ENCODE results near the gene PLD3.

Gene PLD3

DNA sequence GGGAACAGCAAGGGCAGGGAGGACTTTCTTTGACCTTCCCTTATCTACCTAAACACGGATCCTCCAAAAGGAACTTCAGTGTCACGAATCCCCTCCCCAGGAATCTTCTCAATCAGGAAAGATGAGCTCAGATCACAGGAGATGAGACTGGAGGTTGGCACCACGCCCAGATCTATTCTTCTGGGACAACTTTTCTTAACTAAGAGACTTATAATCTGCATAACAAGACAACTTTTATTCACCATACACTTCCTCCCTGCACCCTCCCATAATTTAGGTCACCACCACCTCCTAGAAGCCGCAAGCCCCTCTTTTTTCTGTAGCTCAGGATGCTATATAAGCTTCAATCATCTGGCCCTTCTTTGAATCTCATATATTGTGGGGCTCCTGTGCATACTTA is 44.2 kb upstream of the PLD3 start:
- TF ChIP-seq SUZ12 (IDR thresholded peaks at IDR 0.05) (no peak), ZNF384 (IDR thresholded peaks at IDR 0.05) (no peak), FOXK2 (IDR thresholded peaks at IDR 0.05) (no peak), HDGF (IDR thresholded peaks at IDR 0.05; ENCODE audit: borderline replicate concordance) (no peak), ARNT (IDR thresholded peaks at IDR 0.05) (no peak), NFRKB (IDR thresholded peaks at IDR 0.05) (no peak), CTBP1 (IDR thresholded peaks at IDR 0.05; ENCODE audit: borderline replicate concordance) (no peak), ELF4 (IDR thresholded peaks at IDR 0.05) (no peak), FOXA1 (IDR thresholded peaks at IDR 0.05) (no peak)
- TF ChIP-seq, protein P1, sequence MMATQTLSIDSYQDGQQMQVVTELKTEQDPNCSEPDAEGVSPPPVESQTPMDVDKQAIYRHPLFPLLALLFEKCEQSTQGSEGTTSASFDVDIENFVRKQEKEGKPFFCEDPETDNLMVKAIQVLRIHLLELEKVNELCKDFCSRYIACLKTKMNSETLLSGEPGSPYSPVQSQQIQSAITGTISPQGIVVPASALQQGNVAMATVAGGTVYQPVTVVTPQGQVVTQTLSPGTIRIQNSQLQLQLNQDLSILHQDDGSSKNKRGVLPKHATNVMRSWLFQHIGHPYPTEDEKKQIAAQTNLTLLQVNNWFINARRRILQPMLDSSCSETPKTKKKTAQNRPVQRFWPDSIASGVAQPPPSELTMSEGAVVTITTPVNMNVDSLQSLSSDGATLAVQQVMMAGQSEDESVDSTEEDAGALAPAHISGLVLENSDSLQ (IDR thresholded peaks at IDR 0.05), result no peak
- no peak for DNase-seq (ENCODE audit: extremely low spot score)
- CTCF ChIA-PET, result no interaction called here
- POLR2A ChIA-PET, result no interaction called here

GRCh38 chr19:40305403-40305802 is 43.1 kb upstream of the PLD3 start:
- CTCF ChIA-PET, result interaction anchor here (0.5 to 1.1 kb wide), 12 partner anchors 9 to 765 kb away, joined by 3 to 8 read pairs (median 4); partner anchors contain the start of gene EID2
- peak; percentile 80 for DNase-seq (ENCODE audit: extremely low spot score)
- POLR2A ChIA-PET, result interaction anchor here (0.9 kb wide), 1 partner anchor 20 kb away, joined by 4 read pairs; the partner anchor contains the start of gene AKT2
- TF ChIP-seq ELF4 (IDR thresholded peaks at IDR 0.05) (no peak), FOXK2 (IDR thresholded peaks at IDR 0.05) (no peak), FOXM1 (IDR thresholded peaks at IDR 0.05; ENCODE audit: borderline replicate concordance) (no peak), HDGF (IDR thresholded peaks at IDR 0.05; ENCODE audit: borderline replicate concordance) (no peak), BHLHE40 (IDR thresholded peaks at IDR 0.05; ENCODE audit: borderline replicate concordance) (no peak), ZNF384 (IDR thresholded peaks at IDR 0.05) (no peak), L3MBTL2 (conservative IDR thresholded peaks at IDR 0.05) (no peak), NFRKB (IDR thresholded peaks at IDR 0.05) (no peak), ARNT (IDR thresholded peaks at IDR 0.05) (no peak), SP1 (IDR thresholded peaks at IDR 0.05) (no peak), SUZ12 (IDR thresholded peaks at IDR 0.05) (no peak)
- TF ChIP-seq, protein P1 (IDR thresholded peaks at IDR 0.05), result no peak

GRCh38 chr19:40309666-40310065 is 38.8 kb upstream of the PLD3 start:
- TF ChIP-seq SP1 (IDR thresholded peaks at IDR 0.05), result no peak
- TF ChIP-seq, protein P1 (IDR thresholded peaks at IDR 0.05), result no peak
- TF ChIP-seq HDGF (IDR thresholded peaks at IDR 0.05; ENCODE audit: borderline replicate concordance), result no peak
- no peak for TF ChIP-seq L3MBTL2 (conservative IDR thresholded peaks at IDR 0.05)
- no peak for TF ChIP-seq FOXK2 (IDR thresholded peaks at IDR 0.05)
- POLR2A ChIA-PET, result no interaction called here

DNA sequence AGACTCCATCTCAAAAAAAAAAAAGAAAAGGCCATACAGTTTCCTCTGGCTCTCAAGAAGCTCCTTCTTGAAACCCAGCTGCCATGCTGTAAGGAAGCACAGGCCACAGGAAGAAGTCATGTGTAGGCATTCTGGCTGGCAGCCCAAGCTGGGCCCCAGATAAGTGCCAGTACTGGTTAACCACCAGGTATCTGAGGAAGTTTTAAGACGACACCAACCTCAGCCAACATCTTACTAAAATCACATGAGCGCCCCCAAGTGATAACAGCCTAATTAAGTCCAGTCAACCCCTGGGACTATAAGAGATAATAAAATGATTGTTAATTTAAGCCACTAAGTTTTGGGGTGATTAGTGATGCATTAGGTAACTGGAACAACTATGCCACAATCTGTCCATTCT is 36.0 kb upstream of the PLD3 start:
- DNase-seq (ENCODE audit: extremely low spot score), result no peak
- no peak for TF ChIP-seq BHLHE40 (IDR thresholded peaks at IDR 0.05; ENCODE audit: borderline replicate concordance)
- no peak for TF ChIP-seq HDGF (IDR thresholded peaks at IDR 0.05; ENCODE audit: borderline replicate concordance)
- TF ChIP-seq ARNT (IDR thresholded peaks at IDR 0.05), result no peak
- no peak for TF ChIP-seq TARDBP (IDR thresholded peaks at IDR 0.05)
- TF ChIP-seq FOXA1 (IDR thresholded peaks at IDR 0.05), result no peak
- TF ChIP-seq LEF1 (IDR thresholded peaks at IDR 0.05; ENCODE audit: borderline replicate concordance), result no peak
- TF ChIP-seq SP1 (IDR thresholded peaks at IDR 0.05), result no peak
- TF ChIP-seq FOXM1 (IDR thresholded peaks at IDR 0.05; ENCODE audit: borderline replicate concordance), result no peak
- no peak for TF ChIP-seq ELF4 (IDR thresholded peaks at IDR 0.05)
- no peak for TF ChIP-seq NFRKB (IDR thresholded peaks at IDR 0.05)
- no peak for TF ChIP-seq L3MBTL2 (conservative IDR thresholded peaks at IDR 0.05)
- TF ChIP-seq SUZ12 (IDR thresholded peaks at IDR 0.05), result no peak
- TF ChIP-seq FOXK2 (IDR thresholded peaks at IDR 0.05), result no peak
- TF ChIP-seq CTBP1 (IDR thresholded peaks at IDR 0.05; ENCODE audit: borderline replicate concordance), result no peak
- TF ChIP-seq ZNF384 (IDR thresholded peaks at IDR 0.05), result no peak
- TF ChIP-seq, protein P1 (IDR thresholded peaks at IDR 0.05), result no peak
- POLR2A ChIA-PET, result no interaction called here
- CTCF ChIA-PET, result no interaction called here

More at GRCh38 chr19:40309666-40310065, 38.8 kb upstream of the PLD3 start:
- CTCF ChIA-PET, result interaction anchor here (0.6 kb wide), 1 partner anchor 51 kb away, joined by 3 read pairs; no protein-coding TSS in a partner anchor
- no peak for DNase-seq (ENCODE audit: extremely low spot score)

GRCh38 chr19:40313229-40313983 is 35.1 kb upstream of the PLD3 start:
- DNase-seq (ENCODE audit: extremely low spot score), result no peak
- POLR2A ChIA-PET, result no interaction called here
- TF ChIP-seq BHLHE40 (IDR thresholded peaks at IDR 0.05; ENCODE audit: borderline replicate concordance) (no peak), ZNF384 (IDR thresholded peaks at IDR 0.05) (no peak), ARNT (IDR thresholded peaks at IDR 0.05) (no peak), HDGF (IDR thresholded peaks at IDR 0.05; ENCODE audit: borderline replicate concordance) (no peak), LEF1 (IDR thresholded peaks at IDR 0.05; ENCODE audit: borderline replicate concordance) (no peak), TARDBP (IDR thresholded peaks at IDR 0.05) (no peak), SP1 (IDR thresholded peaks at IDR 0.05) (no peak), FOXK2 (IDR thresholded peaks at IDR 0.05) (no peak), FOXA1 (IDR thresholded peaks at IDR 0.05) (no peak), ELF4 (IDR thresholded peaks at IDR 0.05) (no peak), L3MBTL2 (conservative IDR thresholded peaks at IDR 0.05) (no peak), CTBP1 (IDR thresholded peaks at IDR 0.05; ENCODE audit: borderline replicate concordance) (no peak), NFRKB (IDR thresholded peaks at IDR 0.05) (no peak), SUZ12 (IDR thresholded peaks at IDR 0.05) (no peak), FOXM1 (IDR thresholded peaks at IDR 0.05; ENCODE audit: borderline replicate concordance) (no peak)
- TF ChIP-seq, protein P1 (IDR thresholded peaks at IDR 0.05), result no peak
- CTCF ChIA-PET, result no interaction called here
